Activated T-cell treated with anti-CD3 and anti-CD28 coated beads for 48 hours (primary cell): Measurements from ENCODE around the gene TNFSF13B.
A peak's percentile ranks its signal among the peaks of the same experiment; 100 is the strongest.
"Not testable (repeated sequence)": the region's sequence is repeated elsewhere in the genome, so short reads cannot be mapped to it uniquely, and the experiment has no call there.

Source experiments
- DNase-seq: peaks from one replicate; pipeline ENCODE4 v3.0.0-alpha.2; 2020; ENCODE audit warnings: low read depth

Gene TNFSF13B

DNA sequence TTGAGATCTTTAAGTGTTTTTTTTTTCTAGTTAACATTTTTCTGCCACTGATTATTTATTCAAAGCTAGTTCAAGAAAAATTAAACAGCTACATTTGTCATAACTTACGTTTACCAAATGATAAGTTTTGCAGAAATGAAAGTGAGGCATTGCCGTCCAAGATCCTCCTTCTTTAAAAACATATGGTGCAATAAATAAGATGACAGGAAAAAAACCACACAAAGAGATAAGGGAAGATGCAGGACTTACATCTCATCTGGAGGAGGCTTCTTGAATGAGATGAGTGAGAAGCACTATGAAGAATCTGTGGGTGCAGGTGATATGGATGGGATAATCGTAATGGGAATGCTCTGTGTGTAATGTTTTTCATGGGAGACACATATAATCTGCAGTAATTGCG is 12.4 kb downstream of the TNFSF13B start:
- DNase-seq: no peak

DNA sequence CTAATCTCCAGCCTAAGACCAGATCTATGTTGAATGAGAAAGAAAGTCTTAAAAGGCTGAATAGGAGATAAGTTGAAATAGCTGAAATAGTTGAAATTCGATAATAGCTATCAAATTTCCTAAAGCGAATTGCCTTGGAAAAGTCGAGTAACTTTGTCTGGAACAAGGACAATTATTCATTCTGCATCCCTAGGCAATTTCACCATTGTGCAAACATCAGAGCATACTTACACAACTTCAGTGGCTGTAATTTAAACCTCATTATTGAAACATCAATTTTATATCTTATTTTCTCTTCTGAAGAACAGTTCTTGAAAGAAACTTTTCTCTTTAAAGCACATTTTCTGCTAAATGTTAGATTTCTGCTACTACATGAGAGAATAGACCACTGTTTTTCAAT is 13.6 kb downstream of the TNFSF13B start:
- no peak for DNase-seq

DNA sequence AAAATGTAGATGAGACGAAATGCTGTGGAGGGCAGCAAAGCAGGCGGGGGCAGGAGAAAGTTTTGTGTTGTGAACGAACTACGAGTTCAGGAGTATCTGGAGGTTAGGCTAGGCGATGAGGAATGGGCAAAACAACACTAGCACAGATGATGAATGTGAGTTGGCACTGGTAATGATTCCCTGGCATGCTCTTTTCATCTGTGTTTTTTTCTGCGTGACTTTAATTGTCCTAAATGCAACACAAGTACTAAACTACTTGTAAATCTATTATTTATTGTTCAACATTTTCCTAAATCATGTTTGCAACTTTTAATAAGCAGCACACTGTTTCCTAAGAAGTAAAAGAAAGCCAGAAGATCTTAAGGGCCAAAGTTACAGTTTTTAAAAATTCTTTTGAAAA is 19.2 kb downstream of the TNFSF13B start:
- DNase-seq: no peak

DNA sequence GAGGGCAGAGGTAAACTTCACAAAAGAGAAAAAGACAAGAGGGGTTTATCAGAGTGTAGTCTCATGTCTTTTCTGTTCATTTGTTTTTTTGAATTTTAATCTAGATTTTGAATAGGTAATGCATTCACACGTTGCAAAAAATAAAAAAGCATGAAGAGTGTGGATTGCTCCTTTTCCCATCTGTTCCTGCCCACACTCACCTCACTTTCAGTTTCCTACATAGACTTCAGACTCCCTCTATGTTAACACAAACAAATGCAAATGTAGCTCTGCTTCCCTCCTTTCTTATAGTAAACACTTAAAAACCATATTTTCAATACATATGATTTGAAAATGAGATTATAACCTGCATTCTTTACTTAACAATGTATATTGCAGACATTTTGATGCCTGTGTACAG is 20.3 kb downstream of the TNFSF13B start:
- DNase-seq: no peak

DNA sequence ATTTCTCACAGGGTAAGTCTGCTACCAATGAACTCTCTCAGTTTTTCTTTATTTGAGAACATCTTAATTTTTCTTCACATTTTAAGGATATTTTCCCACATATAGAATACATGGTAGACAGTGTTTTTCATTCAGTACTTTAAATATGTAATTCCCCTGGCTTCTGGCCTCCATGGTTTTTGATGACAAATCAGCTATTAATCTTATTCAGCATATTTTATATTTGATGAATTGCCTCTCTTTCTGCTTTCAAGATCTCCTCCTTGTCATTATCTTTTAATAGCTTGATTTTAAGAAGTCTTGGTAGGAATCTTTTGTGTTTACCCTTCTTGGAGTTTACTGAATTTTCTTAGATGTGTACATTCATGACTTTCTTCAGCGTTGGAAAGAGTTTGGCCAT is 27.6 kb downstream of the TNFSF13B start:
- DNase-seq: no peak

DNA sequence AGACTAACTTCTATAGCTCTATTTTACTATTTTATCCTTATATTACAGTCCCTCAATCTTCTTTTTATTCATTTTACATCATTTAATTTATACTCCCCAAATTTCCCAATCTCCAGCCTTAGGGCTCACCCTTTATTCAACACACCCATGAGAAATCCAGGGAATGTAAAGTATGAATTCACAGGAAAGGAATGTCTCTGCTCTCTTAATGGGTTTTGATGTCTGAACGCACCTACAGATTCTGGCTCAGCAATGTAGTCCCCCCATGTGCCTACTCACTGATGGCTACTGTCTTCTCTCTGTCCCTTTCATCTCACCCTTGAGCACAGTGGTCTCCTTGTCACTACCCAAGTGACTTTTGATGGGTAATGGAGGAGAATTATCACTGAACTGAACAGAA is 32.8 kb downstream of the TNFSF13B start:
- DNase-seq: no peak

DNA sequence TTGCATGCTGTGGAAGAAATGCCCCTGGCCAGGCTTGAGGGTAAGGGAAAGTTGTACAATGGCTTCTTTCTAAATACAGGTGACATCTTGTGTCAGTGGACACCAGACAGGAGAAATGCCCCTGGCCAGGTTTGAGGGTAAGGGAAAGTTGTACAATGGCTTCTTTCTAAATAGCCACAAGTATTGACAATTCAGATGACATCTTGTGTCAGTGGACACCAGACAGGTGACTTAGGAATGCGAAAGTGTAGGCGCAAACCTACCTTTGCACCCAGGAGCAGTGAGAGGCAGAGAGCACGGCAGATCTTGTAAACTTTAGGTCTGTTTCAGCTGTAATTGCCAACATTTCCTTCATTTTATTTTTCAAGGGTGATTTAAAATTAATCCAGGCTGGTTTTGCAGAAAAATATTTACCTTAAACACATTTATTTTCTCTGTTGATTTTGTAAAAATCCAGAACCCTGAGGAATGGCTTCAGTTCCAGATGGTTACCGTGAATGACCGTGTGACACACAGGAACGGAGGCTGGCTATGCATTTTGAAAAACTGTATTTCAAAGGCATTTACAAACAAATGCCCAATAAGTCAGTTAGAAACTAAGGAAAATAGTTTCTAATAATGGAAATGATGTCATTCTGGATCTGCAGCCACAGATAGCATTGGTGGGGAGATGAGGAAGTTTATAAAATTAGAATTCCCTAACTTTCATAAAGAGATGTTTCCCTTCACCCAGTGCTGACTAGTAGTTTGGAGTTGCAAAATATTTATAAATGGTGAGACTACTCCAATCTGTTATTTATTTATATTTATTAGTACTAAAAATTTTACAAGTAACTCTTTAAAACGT is 34.9 kb downstream of the TNFSF13B start:
- DNase-seq: no peak

DNA sequence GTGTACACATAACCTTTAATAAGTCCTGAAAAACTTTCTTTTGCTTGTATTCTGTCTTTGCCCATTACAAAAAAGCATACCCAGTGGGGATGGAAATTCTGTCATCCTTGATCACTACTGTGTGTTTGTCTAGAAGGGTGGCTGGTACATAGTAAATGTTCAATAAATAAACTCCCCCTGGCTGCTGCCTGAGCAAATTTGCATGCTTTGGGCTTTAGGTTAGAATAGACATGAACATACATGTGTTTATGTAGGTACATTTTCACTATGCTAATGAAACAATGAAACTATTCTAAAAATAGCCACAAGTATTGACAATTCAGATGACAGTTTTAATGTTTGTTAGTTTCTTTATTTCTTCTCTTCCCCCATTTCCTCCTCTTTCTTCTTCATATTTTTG is 36.1 kb downstream of the TNFSF13B start:
- DNase-seq: no peak

DNA sequence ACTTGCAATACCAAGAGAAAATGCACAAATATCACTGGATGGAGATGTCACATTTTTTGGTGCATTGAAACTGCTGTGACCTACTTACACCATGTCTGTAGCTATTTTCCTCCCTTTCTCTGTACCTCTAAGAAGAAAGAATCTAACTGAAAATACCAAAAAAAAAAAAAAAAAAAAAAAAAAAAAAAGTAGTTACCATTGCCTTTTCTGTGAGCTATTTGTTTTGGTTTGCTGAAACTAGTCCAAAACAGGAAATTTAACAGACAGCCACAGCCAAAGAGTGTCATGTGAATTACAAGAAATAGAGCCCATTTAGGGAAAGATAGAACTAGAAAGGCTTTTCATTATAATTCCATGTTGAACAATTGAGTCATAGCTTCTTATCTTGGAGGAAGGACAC is 37.3 kb downstream of the TNFSF13B start:
- DNase-seq: no peak

DNA sequence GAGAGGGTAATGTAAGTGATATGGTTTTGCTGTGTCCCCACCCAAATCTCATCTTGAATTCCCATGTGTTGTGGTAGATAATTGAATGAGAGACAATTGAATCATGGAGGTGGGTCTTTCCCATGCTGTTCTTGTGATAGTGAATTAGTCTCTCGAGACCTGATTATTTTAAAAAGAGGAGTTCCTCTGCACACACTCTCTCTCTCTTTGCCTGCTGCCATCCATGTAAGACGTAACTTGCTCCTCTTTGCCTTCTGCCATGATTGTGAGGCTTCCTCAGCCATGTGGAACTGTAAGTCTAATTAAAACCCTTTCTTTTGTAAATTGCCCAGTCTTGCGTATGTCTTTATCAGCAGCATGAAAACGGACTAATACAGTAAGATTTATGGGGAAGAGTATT is 42.1 kb downstream of the TNFSF13B start:
- DNase-seq: not testable (repeated sequence)

DNA sequence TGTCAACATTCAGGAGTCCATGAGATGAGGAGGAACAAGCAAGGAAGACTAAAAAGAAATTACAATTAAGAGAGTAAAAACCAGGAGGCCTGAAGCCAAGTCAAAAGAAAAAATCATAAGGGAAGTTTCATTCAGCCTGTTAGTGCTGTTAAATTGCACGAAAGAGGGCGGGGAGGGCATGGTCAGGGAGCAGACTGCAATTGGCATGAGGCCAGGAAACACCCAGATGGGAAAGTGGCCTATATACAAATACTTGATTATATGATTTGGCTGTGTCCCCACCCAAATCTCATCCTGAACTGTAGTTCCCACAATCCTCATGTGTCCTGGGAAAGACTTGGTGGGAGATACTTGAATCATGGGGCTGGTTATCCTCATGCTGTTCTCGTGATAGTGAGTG is 43.9 kb downstream of the TNFSF13B start:
- no peak for DNase-seq

DNA sequence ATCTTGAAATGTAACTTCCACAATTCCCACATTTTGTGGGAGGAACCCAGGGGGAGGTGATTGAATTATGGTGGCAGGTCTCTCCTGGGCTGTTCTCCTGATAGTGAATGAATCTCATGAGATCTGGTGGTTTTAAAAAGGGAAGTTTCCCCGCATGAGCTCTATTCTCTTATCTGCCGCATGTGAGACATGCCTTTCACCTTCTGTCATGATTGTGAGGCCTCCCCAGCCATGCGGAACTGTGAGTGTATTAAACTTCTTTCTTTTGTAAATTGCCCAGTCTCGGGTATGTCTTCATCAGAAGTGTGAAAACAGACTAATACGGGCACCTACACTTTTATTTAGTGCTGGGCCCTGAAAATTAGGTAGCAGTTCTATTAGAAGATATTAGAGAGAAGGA is 45.8 kb downstream of the TNFSF13B start:
- DNase-seq: no peak

DNA sequence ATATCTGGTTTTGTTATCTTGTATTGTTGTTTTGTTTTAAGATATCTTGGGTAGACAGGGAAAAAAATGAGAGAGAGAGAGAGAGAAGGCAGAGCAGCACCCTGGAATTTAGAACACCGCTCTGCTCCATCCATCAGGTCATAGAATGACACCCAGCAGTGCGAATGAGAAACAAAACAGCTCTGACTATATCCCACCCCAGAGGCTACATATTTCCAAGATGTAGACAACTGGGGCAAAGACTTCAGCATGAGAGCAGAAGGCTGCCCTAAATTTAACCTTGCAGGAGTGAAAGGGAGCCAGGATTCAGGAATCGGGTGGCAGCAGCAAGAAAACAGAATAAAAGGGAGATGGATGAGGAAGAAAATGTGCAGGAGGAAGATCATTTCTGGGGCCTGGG is 46.5 kb downstream of the TNFSF13B start:
- no peak for DNase-seq

DNA sequence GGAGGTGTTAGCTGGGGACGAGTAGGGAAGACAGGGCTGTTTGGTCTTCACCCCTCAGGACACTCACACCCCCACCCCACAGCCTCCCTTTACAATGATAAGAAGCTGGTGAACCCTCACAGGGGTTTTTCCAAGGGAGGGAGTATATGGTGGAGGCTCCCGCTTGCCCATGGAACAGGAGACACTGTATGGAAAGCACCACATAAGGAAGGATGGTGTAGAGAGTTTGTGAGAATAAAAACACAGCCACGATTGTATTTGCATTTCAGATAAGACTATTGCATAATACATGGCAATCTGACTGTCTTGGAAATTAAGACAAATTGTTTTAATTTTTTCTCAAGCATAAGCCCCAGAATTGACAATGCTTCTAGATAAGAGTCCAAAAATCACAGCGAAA is 46.9 kb downstream of the TNFSF13B start:
- no peak for DNase-seq

DNA sequence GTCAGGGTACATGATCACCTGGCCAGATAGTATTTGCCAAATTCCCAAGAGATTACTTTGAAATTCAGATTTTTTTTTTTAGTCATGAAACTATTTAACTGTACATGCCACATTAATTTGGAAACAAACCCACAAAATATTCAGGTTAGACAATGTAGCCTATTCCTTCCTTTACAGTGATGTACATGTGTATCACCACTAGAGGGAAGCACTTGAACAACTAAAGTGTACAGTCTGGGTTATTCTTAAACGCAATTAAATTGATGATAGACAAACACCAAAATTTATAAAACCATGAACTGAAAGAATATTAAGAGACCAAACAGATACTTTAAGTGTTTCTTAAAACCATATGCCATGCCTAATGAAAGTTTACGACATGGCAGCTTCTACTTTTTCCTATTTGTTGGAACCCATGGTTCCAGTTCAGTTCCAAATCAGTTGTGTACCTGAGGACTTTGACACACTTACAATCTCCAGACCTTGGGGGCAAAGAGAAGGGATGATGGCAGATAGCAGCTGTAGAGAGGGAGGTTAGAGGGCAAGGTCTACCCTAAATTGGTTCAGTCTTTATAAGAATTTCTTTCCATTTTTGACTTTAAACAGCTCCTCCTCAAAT is 52.8 kb downstream of the TNFSF13B start:
- no peak for DNase-seq

DNA sequence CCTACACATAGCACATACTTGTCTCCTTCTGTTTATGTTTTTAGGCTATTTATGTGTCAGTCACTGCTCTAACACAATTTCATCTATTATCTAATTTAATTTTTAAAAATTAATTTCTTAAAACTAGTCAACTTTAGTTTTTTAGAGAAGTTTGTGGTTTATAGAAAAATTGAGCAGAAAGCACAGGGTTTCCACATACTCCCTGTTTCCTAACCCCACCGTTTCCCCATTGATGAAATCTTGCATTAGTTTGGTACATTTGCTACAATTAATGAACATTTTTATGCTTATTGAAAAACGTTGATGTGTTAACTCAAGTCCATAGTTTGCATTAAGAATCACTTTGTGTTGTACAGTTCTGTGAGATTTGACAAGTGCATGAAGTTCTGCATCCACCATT is 53.5 kb downstream of the TNFSF13B start:
- DNase-seq: no peak

DNA sequence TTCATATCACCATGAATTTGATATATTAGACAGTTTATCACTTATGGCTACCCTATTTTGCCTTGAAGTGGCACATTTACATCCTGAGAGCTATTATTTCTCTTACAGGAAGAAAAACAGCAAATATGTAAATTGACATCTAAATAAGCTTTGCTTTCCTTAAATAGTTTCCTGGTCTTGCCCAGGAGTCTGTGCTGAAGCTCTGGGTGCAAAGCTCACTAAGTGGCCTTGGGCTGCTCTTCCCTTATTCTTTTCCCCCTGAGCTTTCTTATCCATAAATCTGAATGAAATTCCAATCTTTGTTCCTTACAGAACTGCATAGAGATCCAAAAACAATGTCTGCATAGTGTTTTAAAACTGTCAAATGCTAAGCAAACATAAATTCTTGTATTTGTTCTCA is 56.3 kb downstream of the TNFSF13B start:
- DNase-seq: no peak

DNA sequence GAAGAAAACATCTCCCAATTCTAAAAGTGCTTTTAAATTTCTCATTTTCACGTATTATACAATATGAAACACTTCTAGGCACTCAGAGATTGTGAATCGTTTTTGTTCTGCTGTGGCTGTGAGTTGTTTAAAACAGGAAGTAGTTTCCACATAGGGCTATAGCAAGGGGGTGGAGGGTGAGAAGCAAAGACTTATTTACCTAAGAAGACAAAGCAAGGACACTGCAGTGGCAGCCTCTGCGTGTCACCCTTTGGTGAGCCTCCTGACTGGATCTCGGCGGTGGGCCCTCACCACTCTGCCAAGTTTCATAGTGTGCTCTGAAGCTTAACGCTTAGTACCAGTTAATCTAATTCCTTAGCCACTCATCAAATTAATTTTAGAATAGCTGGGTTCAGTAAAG is 56.8 kb downstream of the TNFSF13B start:
- no peak for DNase-seq

DNA sequence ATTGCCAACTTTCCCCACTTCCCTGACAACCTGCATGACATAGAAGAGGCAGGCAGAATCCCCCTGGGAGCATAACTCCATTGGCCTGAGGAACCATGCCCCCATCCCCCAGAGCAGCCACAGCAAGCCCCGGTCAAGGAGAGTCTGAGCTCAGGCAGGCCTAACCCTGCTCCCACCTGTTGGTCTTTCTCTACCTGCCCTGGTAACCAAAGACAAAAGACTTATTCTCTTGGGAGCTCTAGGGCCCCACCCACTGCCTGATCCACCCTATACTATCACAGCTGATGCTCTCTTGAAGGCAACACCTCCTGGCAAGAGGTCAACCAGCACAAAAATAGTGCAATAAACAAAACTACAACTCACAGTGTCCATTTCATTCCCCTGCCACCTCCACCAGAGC is 59.3 kb downstream of the TNFSF13B start:
- no peak for DNase-seq

DNA sequence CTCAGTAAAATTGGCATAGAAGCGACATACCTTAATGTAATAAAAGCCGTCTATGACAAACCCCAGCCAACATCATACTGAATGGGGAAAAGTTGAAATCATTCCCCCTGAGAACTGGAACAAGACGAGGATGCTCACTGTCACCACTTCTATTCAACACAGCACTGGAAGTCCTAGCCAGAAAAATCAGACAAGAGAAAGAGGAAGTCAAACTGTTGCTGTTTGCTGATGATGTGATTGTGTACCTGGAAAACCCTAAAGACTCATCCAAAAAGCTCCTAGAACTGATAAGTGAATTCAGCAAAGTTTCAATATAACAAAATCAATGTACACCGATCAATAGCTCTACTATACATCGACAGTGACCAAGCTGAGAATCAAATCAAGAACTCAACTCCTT is 63.3 kb downstream of the TNFSF13B start:
- no peak for DNase-seq

DNA sequence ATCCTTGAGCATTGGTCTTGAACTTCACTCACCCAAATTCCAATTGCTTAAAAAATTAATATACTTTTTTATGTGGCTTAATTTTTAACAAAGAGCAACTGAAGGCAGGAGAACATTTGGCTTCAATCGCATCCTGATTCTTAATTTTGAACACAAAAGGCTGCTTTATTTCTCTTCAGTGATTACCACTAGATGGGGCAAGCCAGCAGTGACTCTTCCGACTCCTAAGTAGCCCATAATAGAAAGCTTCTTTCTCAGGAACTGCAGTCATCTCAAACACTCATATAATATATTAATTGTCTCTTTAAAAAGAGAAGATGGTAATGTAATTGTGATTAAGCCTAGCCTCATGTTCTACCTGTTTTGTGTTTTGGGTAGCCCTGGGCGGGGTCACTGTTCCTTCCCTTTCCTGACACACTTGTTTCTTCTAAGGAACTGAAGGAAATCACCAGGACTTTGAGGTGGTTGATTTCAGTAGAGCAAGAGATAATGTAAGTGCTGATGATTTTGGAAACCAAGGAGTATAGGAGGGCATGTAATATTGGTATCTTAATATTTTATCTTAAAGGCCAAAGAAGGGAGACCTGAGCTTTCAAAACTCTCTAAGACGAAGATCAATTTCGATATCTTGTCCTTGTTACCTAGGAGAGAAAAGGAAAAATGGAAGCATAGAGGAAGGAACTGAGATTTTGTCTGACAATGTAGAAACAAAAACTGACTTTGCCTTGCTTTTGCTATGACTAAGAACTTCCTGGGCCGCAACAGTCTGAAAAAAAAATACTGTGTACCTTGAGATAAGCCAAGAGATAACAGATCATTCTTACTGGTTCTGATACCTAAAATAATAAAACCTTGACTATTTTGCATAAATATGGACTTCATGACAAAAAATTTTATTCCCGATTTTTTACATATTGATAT is 73.1 kb downstream of the TNFSF13B start:
- no peak for DNase-seq

DNA sequence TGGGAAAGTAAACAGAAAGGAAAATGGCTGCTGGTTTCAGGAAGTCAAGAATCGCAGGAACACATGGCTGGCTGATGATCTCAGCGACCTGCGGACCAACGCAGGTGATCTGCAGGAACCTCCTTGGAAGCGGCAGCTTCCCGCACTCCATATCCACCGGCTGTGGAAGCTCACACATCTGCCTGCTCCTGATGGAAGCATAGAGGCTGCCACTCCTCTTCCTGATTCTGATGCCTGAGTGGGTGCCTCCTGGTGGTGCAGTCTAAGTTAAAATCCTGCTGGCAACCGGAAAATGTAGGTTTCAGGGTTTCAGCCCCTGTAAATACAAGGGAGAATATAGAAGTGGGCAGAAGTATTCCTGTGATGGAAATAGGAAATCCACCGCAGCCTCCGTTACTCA is 75.5 kb downstream of the TNFSF13B start:
- DNase-seq: no peak

DNA sequence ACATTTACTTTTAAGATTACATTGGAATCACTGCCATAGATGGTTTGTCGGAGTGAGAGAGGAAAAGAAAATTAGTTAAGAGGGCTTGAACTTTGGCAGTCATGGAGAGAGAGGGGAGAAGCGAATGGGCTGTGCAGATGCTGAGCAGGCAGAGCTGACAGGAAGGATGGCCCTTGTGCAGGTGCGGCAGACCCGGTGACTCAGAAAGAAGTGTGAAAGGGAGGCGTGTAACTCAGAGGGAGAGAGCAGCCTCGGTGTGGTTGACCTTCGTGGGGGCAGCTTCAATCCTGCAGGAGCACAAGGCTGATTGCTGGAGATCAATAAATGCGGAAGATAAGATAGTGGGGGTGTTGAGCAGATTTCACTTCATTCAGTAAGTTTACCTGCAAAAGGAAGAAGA is 76.9 kb downstream of the TNFSF13B start:
- DNase-seq: peak; percentile 1
